ENCODE results near the gene P2RY2.

DNA sequence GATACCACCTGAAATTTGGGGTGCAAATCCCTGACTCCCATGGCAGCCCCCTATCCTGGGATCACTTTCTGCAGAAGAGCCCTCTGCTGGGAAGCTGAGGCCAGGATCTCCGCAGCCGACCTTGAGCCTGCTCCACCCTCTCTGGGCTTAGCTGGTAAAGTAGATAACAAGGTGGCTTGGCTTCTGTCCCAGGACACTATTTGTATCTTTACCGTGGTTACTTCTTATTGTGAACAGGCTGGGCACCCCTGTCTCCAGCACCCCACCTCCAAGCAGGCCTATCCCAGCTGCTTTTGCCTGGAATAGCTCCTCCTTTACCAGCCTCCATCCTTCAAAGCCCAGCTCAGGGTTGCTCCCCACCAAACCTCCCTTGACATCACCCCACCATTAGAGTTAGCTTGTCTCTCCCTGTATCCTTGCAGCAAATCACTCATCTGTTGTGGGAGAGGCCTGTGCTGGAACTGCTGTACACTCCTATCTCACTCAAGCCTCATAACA, 35.2 kb upstream of the P2RY2 start:
- TF ChIP-seq, protein P1, sequence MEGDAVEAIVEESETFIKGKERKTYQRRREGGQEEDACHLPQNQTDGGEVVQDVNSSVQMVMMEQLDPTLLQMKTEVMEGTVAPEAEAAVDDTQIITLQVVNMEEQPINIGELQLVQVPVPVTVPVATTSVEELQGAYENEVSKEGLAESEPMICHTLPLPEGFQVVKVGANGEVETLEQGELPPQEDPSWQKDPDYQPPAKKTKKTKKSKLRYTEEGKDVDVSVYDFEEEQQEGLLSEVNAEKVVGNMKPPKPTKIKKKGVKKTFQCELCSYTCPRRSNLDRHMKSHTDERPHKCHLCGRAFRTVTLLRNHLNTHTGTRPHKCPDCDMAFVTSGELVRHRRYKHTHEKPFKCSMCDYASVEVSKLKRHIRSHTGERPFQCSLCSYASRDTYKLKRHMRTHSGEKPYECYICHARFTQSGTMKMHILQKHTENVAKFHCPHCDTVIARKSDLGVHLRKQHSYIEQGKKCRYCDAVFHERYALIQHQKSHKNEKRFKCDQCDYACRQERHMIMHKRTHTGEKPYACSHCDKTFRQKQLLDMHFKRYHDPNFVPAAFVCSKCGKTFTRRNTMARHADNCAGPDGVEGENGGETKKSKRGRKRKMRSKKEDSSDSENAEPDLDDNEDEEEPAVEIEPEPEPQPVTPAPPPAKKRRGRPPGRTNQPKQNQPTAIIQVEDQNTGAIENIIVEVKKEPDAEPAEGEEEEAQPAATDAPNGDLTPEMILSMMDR (IDR thresholded peaks at IDR 0.05), result no peak
- no peak for TF ChIP-seq POLR2A (IDR thresholded peaks at IDR 0.05)

All from sigmoid colon (tissue), 3 donors.